Upper lobe of left lung (tissue), 4 donors: ENCODE data around the gene KCNMA1.

Experiments used
- CTCF ChIP-seq, 6 experiments: fragments of 450-650 bp in 4 of 6; fragments of 200-600 bp in 2 of 6; sonication (generic) in 2 of 6; IDR thresholded peaks; one replicate each; pipeline ENCODE4 v1.5.1; 2016 to 2019; ENCODE audit warnings: antibody characterized with exemption in 6 of 6
- EP300 ChIP-seq, 4 donors: sonication (generic); formaldehyde crosslinking; IDR thresholded peaks; one replicate each; pipeline ENCODE4 v1.5.1; 2017; ENCODE audit warnings: antibody characterized with exemption in 4 of 4, control low read depth in 2 of 4

- TF ChIP-seq EP300 (IDR thresholded peaks at IDR 0.05) (no peak), CTCF (IDR thresholded peaks at IDR 0.05) (no peak)
Measured at GRCh38 chr10:77125231-77125630, 512.4 kb downstream of the KCNMA1 start.
